Endothelial cell of umbilical vein (primary cell): Measurements from ENCODE around the gene TRAF3. TPM values are rescaled to one million over a fixed set of nuclear protein-coding genes. Genes with fewer than 3 reads are reported as not detected.

Experiments
- BruUV-seq: library from RNA; stranded (reverse); fragments of 400-500 nt; replicated peaks from 2 replicates; lab custom pipeline; 2021; lab: Mats Ljungman, UMichigan
- CTCF ChIA-PET: fragments of 300-600, 350-600 bp; sonication (Branson Sonifier 250); formaldehyde crosslinking; loops from one replicate; lab custom pipeline; 2021; ENCODE audit warnings: antibody characterized with exemption, inconsistent platforms; lab: Charles Lee
- POLR2A ChIA-PET: fragments of 300-600, 350-600 bp; sonication (Branson Sonifier 250); formaldehyde crosslinking; loops from one replicate; lab custom pipeline; 2021; ENCODE audit warnings: antibody characterized with exemption, inconsistent platforms; lab: Charles Lee
- DNase-seq: peaks from one replicate; pipeline ENCODE4 v3.0.0-alpha.2; 2011; ENCODE audit warnings: low read depth, low spot score
- FAIRE-seq: peaks from 2 replicates; lab custom pipeline; 2011; peaks lifted over from hg19 to GRCh38; lab: Jason Lieb, UNC
- H2AFZ ChIP-seq: 2 replicates; pipeline ENCODE4 v1.6.0; 2012; ENCODE audit warnings: low read depth, low read length, control low read depth, inconsistent platforms
- H3K27ac ChIP-seq: 2 replicates; pipeline ENCODE4 v1.5.1; 2011; ENCODE audit warnings: low read depth, mild to moderate bottlenecking, control low read depth, low read length, moderate library complexity; ENCODE audit not compliant: insufficient read depth
- H3K27me3 ChIP-seq, 2 experiments: 2 replicates each; pipeline versions ENCODE4 v1.6.0 to v1.6.1; 2011; ENCODE audit warnings: low read length in 2 of 2, mixed read lengths in 1 of 2; ENCODE audit not compliant: control insufficient read depth in 2 of 2, insufficient read depth in 2 of 2
- H3K36me3 ChIP-seq, 2 experiments: 2 replicates in 1 of 2; 3 replicates in 1 of 2; pipeline ENCODE4 v1.5.1; 2011; ENCODE audit warnings: low read length in 2 of 2, mild to moderate bottlenecking in 1 of 2, moderate library complexity in 1 of 2; ENCODE audit not compliant: control insufficient read depth in 2 of 2, insufficient read depth in 2 of 2; ENCODE audit errors: extremely low read depth in 1 of 2
- H3K4me1 ChIP-seq: 3 replicates; pipeline ENCODE4 v1.5.1; 2011; ENCODE audit warnings: mild to moderate bottlenecking, low read length; ENCODE audit not compliant: control insufficient read depth, insufficient read depth; ENCODE audit errors: extremely low read depth
- H3K4me2 ChIP-seq: 2 replicates; pipeline ENCODE4 v1.6.1; 2011; ENCODE audit warnings: low read length, control low read depth, mixed read lengths; ENCODE audit not compliant: insufficient read depth
- H3K4me3 ChIP-seq, 3 experiments: fragments of 200-600 bp in 1 of 3; sonication (generic), shearing (Covaris generic) in 1 of 3; replicated peaks in 1 of 3; 2 replicates each; pipeline ENCODE4 v1.5.1; 2011 to 2016; ENCODE audit warnings: control low read depth in 3 of 3, low read length in 3 of 3, mild to moderate bottlenecking in 2 of 3, inconsistent platforms in 1 of 3, low read depth in 1 of 3, moderate library complexity in 1 of 3; ENCODE audit not compliant: insufficient read depth in 1 of 3
- H3K79me2 ChIP-seq: 2 replicates; pipeline ENCODE4 v1.6.0; 2012; ENCODE audit warnings: low read length, inconsistent platforms; ENCODE audit not compliant: control insufficient read depth, insufficient read depth
- H3K9ac ChIP-seq: replicated peaks from 2 replicates; pipeline ENCODE3; 2011; ENCODE audit warnings: low read length, control low read depth; ENCODE audit not compliant: insufficient read depth; ENCODE audit errors: extremely low read depth
- H3K9me1 ChIP-seq: replicated peaks from 3 replicates; pipeline ENCODE4 v1.6.0; 2011; ENCODE audit warnings: mild to moderate bottlenecking, low read length; ENCODE audit not compliant: control insufficient read depth, insufficient read depth; ENCODE audit errors: extremely low read depth
- H3K9me3 ChIP-seq: replicated peaks from 2 replicates; pipeline ENCODE4 v1.5.1; 2012; ENCODE audit warnings: low read length, inconsistent platforms; ENCODE audit not compliant: control insufficient read depth, insufficient read depth
- H4K20me1 ChIP-seq: replicated peaks from 2 replicates; pipeline ENCODE3; 2011; ENCODE audit warnings: mild to moderate bottlenecking, low read length; ENCODE audit not compliant: control insufficient read depth, insufficient read depth; ENCODE audit errors: extremely low read depth
- FOS ChIP-seq: IDR thresholded peaks from 2 replicates; pipeline ENCODE4 v1.6.1; 2011; ENCODE audit warnings: mild to moderate bottlenecking, low read length, moderate library complexity, borderline replicate concordance; ENCODE audit not compliant: insufficient read depth
- JUN ChIP-seq: IDR thresholded peaks from 2 replicates; pipeline ENCODE4 v1.6.1; 2011; ENCODE audit warnings: borderline replicate concordance, low read depth; ENCODE audit not compliant: insufficient read length, insufficient read depth
- dilution Hi-C: fragments of 300-500 bp; cut with MboI; formaldehyde crosslinking; loops from one replicate; pipeline ENCODE4 v1.15.0; 2019; ENCODE audit warnings: low sequenced_read_pairs; ENCODE audit not compliant: extremely low pct_ligation_motif_present
- intact Hi-C: fragments of 100-400 bp; cut with micrococcal nuclease; formaldehyde crosslinking; loops from one replicate; pipeline ENCODE4 v1.10.0; 2022
- polyA plus RNA-seq, 4 experiments: library from polyadenylated mRNA; depleted of rRNA in 3 of 4; stranded (reverse) in 3 of 4; unstranded in 1 of 4; fragments of >200 nt; gene quantifications; 2 replicates each; pipeline versions ENCODE4 v1.2.1 to v1.2.3, GENCODE V29; 2011 to 2012; ENCODE audit warnings: missing spikeins in 1 of 4
- total RNA-seq: library from RNA; stranded (reverse); gene quantifications from 2 replicates; pipeline ENCODE4 v1.2.3, GENCODE V29; 2021
- TF ChIP-seq, protein P1 (sequence below): IDR thresholded peaks from 2 replicates; pipeline ENCODE4 v1.6.1; 2011; ENCODE audit not compliant: insufficient read depth, insufficient read length

Gene TRAF3
- total and polyA plus RNA-seq, 2 donors (not counting 3 experiments of a cell fraction or from before 2014, with no cell fraction given), result 14.4 to 27.6 TPM

DNA sequence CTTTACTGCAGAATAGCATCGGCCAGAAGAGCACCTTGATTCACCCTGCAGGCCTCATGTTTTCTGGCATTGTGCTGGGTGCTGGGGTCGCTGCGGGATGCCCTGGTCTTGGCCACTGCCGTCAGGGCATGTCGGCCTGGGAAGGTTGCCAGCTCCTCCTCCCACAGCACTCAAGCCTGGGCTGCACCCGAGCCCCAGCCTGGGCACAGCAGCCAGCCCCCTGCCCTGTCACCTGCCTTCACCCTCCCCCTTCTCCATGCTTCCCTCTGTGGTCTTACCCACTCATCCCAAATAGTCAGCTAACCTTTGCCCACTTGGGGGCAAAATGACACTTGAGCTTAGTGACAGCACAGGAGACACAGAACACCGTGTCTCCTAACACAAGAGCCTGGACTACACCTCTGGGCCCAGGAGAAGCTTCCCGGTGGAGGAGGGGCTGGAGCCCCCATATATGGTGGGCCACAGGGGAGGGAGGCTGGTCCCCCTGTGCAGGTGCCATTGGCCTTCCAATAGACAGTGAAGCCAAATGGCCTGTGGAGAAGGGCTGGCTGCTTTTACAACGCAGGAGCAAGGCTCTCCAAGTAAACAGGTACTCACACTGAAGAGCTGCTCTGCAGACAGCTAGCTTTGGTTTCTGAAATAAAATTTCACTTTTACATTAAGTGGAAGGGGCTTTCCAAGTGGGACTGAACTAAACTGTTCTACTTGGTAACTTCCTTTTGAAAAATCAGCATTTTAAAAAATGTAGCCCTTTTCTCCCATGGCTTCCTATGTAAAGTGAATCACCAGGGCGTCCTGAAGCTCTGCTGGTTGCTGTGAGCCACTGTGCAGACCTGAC lies 94.0 kb downstream of the TRAF3 start:
- Histone ChIP-seq H3K9me3 (no peaks in the 10 kb centered on the region), H3K9ac (no peak overlapping the region), H3K4me3 (no peak overlapping the region), H2AFZ (no peak overlapping the region), H3K79me2 (no peaks in the 10 kb centered on the region), H3K4me2 (no peak overlapping the region), H3K9me1 (no peaks in the 10 kb centered on the region), H3K36me3 (peaks cover 6 to 11% of the 10 kb centered on the region in 2 experiments), H3K4me1 (no peaks in the 10 kb centered on the region), H3K27ac (no peak overlapping the region), H4K20me1 (no peaks in the 10 kb centered on the region), H3K27me3 (no peaks in the 10 kb centered on the region)
- ChIA-PET POLR2A (interaction anchor here (0.6 kb wide), 1 partner anchor 68 kb away, joined by 5 read pairs; no protein-coding TSS in a partner anchor), CTCF (interaction anchor here (1.2 to 1.6 kb wide), 3 partner anchors 11 to 177 kb away, joined by 3 to 6 read pairs (median 5); no protein-coding TSS in a partner anchor)
- intact Hi-C loops, result no loop called here
- DNase-seq (no peak), FAIRE-seq (no peak)
- dilution Hi-C loops, result no loop called here
- BruUV-seq, result no TSS peak
- TF ChIP-seq, protein P1, sequence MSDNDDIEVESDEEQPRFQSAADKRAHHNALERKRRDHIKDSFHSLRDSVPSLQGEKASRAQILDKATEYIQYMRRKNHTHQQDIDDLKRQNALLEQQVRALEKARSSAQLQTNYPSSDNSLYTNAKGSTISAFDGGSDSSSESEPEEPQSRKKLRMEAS, result no peak

DNA sequence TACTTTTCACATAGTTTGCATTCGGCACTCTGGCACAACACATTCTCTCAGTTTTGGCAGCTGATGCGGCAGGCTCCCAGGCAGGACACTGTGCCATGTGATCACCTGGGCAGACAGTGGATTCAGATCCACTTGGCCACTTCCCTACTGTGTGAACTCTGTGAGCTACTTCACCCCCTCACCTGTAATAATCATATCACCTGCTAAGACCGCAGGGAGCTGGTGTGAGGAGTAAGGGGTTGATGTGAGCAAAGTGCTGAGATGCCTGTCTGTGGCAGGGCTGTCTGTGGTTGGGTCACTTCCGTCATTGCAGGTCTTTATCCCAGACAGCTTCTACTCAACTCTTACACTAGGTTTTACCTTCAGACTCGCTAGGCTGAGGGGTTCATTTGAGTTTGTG lies 94.8 kb downstream of the TRAF3 start:
- Histone ChIP-seq H3K4me2 (no peak overlapping the region), H3K9me3 (no peaks in the 10 kb centered on the region), H3K9me1 (no peaks in the 10 kb centered on the region), H3K4me3 (no peak overlapping the region), H3K9ac (no peak overlapping the region), H2AFZ (no peak overlapping the region), H3K36me3 (peaks cover 9 to 11% of the 10 kb centered on the region in 2 experiments), H4K20me1 (no peaks in the 10 kb centered on the region), H3K27me3 (no peaks in the 10 kb centered on the region), H3K4me1 (no peaks in the 10 kb centered on the region), H3K27ac (no peak overlapping the region), H3K79me2 (no peaks in the 10 kb centered on the region)
- FAIRE-seq (no peak), DNase-seq (no peak)
- POLR2A ChIA-PET, result interaction anchor here (0.6 kb wide), 1 partner anchor 68 kb away, joined by 5 read pairs; no protein-coding TSS in a partner anchor
- intact Hi-C loops (no loop called here), dilution Hi-C loops (no loop called here)
- BruUV-seq, result no TSS peak
- TF ChIP-seq, protein P1, result no peak
- no peak for TF ChIP-seq FOS
- no peak for TF ChIP-seq JUN
- CTCF ChIA-PET, result interaction anchor here (1.2 to 1.6 kb wide), 3 partner anchors 10 to 178 kb away, joined by 3 to 6 read pairs (median 5); no protein-coding TSS in a partner anchor
